ENCODE data around the gene GPR83.

GPR83 gene

GRCh38 chr11:94400839-94401772 lies at the start of gene GPR83:
Gene GPR83 (minus strand): TSS chr11:94401419. CDS start chr11:94401247, 172 bp downstream.
- no peaks in the 10 kb centered on the region for H3K9me3 ChIP-seq (ENCODE audit: low read length)
- peaks cover 10 to 22% of the 10 kb centered on the region in 2 donors for H3K27me3 ChIP-seq (ENCODE audit: control insufficient read depth in 1 of 2, insufficient read depth in 2 of 2, low read length in 2 of 2)
- no peak within 1 kb of the TSS for H3K9ac ChIP-seq (ENCODE audit: low read length)
- H3K27ac ChIP-seq (ENCODE audit: low read depth, low read length), result no peak within 1 kb of the TSS
- H3K4me3 ChIP-seq (ENCODE audit: low read depth in 1 of 2, low read length in 2 of 2), result peak within 1 kb of the TSS in 1 of 2 donors; percentile 32
- H3K4me1 ChIP-seq (ENCODE audit: insufficient read depth, low read length), result no peaks in the 10 kb centered on the region
- H3K36me3 ChIP-seq (ENCODE audit: insufficient read depth, low read length), result no peaks in the 10 kb centered on the region

GRCh38 chr11:94450048-94450447 lies 48.8 kb upstream of the GPR83 start:
- H3K36me3 ChIP-seq (ENCODE audit: insufficient read depth, low read length), result peaks cover 17% of the 10 kb centered on the region

GRCh38 chr11:94449437-94449836 lies 48.2 kb upstream of the GPR83 start:
- H3K4me3 ChIP-seq (ENCODE audit: low read depth in 1 of 2, low read length in 2 of 2), result no peak overlapping the region
- no peak overlapping the region for H3K9ac ChIP-seq (ENCODE audit: low read length)
- H3K27ac ChIP-seq (ENCODE audit: low read depth, low read length), result no peak overlapping the region
- H3K36me3 ChIP-seq (ENCODE audit: insufficient read depth, low read length), result peaks cover 19% of the 10 kb centered on the region
- no peaks in the 10 kb centered on the region for H3K4me1 ChIP-seq (ENCODE audit: insufficient read depth, low read length)
- H3K27me3 ChIP-seq (ENCODE audit: control insufficient read depth in 1 of 2, insufficient read depth in 2 of 2, low read length in 2 of 2), result no peaks in the 10 kb centered on the region
- no peaks in the 10 kb centered on the region for H3K9me3 ChIP-seq (ENCODE audit: low read length)

More at GRCh38 chr11:94450048-94450447, 48.8 kb upstream of the GPR83 start:
- no peaks in the 10 kb centered on the region for H3K4me1 ChIP-seq (ENCODE audit: insufficient read depth, low read length)
- H3K9me3 ChIP-seq (ENCODE audit: low read length), result no peaks in the 10 kb centered on the region
- no peaks in the 10 kb centered on the region for H3K27me3 ChIP-seq (ENCODE audit: control insufficient read depth in 1 of 2, insufficient read depth in 2 of 2, low read length in 2 of 2)
- no peak overlapping the region for H3K9ac ChIP-seq (ENCODE audit: low read length)
- H3K4me3 ChIP-seq (ENCODE audit: low read depth in 1 of 2, low read length in 2 of 2), result no peak overlapping the region
- H3K27ac ChIP-seq (ENCODE audit: low read depth, low read length), result no peak overlapping the region

- H3K36me3 ChIP-seq (ENCODE audit: insufficient read depth, low read length), result peaks cover 19% of the 10 kb centered on the region
- H3K27me3 ChIP-seq (ENCODE audit: control insufficient read depth in 1 of 2, insufficient read depth in 2 of 2, low read length in 2 of 2), result no peaks in the 10 kb centered on the region
- no peak overlapping the region for H3K4me3 ChIP-seq (ENCODE audit: low read depth in 1 of 2, low read length in 2 of 2)
- no peak overlapping the region for H3K27ac ChIP-seq (ENCODE audit: low read depth, low read length)
- H3K9ac ChIP-seq (ENCODE audit: low read length), result no peak overlapping the region
- H3K9me3 ChIP-seq (ENCODE audit: low read length), result no peaks in the 10 kb centered on the region
- no peaks in the 10 kb centered on the region for H3K4me1 ChIP-seq (ENCODE audit: insufficient read depth, low read length)
Observed at GRCh38 chr11:94449029-94449428, 47.8 kb upstream of the GPR83 start.

- Histone ChIP-seq H3K36me3 (ENCODE audit: insufficient read depth, low read length) (peaks cover 27% of the 10 kb centered on the region), H3K27me3 (ENCODE audit: control insufficient read depth in 1 of 2, insufficient read depth in 2 of 2, low read length in 2 of 2) (no peaks in the 10 kb centered on the region), H3K4me1 (ENCODE audit: insufficient read depth, low read length) (no peaks in the 10 kb centered on the region), H3K9ac (ENCODE audit: low read length) (no peak overlapping the region), H3K4me3 (ENCODE audit: low read depth in 1 of 2, low read length in 2 of 2) (no peak overlapping the region), H3K9me3 (ENCODE audit: low read length) (no peaks in the 10 kb centered on the region), H3K27ac (ENCODE audit: low read depth, low read length) (no peak overlapping the region)
Observed at GRCh38 chr11:94447149-94447548, 45.9 kb upstream of the GPR83 start.

GRCh38 chr11:94445641-94446040 lies 44.4 kb upstream of the GPR83 start:
- Histone ChIP-seq H3K9ac (ENCODE audit: low read length) (no peak overlapping the region), H3K4me1 (ENCODE audit: insufficient read depth, low read length) (no peaks in the 10 kb centered on the region), H3K36me3 (ENCODE audit: insufficient read depth, low read length) (peaks cover 32% of the 10 kb centered on the region), H3K27ac (ENCODE audit: low read depth, low read length) (no peak overlapping the region), H3K27me3 (ENCODE audit: control insufficient read depth in 1 of 2, insufficient read depth in 2 of 2, low read length in 2 of 2) (no peaks in the 10 kb centered on the region), H3K9me3 (ENCODE audit: low read length) (no peaks in the 10 kb centered on the region), H3K4me3 (ENCODE audit: low read depth in 1 of 2, low read length in 2 of 2) (no peak overlapping the region)

GRCh38 chr11:94433049-94433448 lies 31.8 kb upstream of the GPR83 start:
- peaks cover 36% of the 10 kb centered on the region for H3K36me3 ChIP-seq (ENCODE audit: insufficient read depth, low read length)
- no peaks in the 10 kb centered on the region for H3K27me3 ChIP-seq (ENCODE audit: control insufficient read depth in 1 of 2, insufficient read depth in 2 of 2, low read length in 2 of 2)
- H3K9ac ChIP-seq (ENCODE audit: low read length), result no peak overlapping the region
- H3K9me3 ChIP-seq (ENCODE audit: low read length), result peaks cover 1% of the 10 kb centered on the region
- no peaks in the 10 kb centered on the region for H3K4me1 ChIP-seq (ENCODE audit: insufficient read depth, low read length)
- H3K27ac ChIP-seq (ENCODE audit: low read depth, low read length), result no peak overlapping the region
- H3K4me3 ChIP-seq (ENCODE audit: low read depth in 1 of 2, low read length in 2 of 2), result no peak overlapping the region

GRCh38 chr11:94424662-94425061 lies 23.4 kb upstream of the GPR83 start:
- peaks cover 27% of the 10 kb centered on the region for H3K36me3 ChIP-seq (ENCODE audit: insufficient read depth, low read length)

GRCh38 chr11:94424011-94424410 lies 22.8 kb upstream of the GPR83 start:
- Histone ChIP-seq H3K4me3 (ENCODE audit: low read depth in 1 of 2, low read length in 2 of 2) (no peak overlapping the region), H3K9ac (ENCODE audit: low read length) (no peak overlapping the region), H3K4me1 (ENCODE audit: insufficient read depth, low read length) (no peaks in the 10 kb centered on the region), H3K27me3 (ENCODE audit: control insufficient read depth in 1 of 2, insufficient read depth in 2 of 2, low read length in 2 of 2) (no peaks in the 10 kb centered on the region), H3K27ac (ENCODE audit: low read depth, low read length) (no peak overlapping the region), H3K9me3 (ENCODE audit: low read length) (peaks cover 3% of the 10 kb centered on the region), H3K36me3 (ENCODE audit: insufficient read depth, low read length) (peaks cover 21% of the 10 kb centered on the region)

More at GRCh38 chr11:94424662-94425061, 23.4 kb upstream of the GPR83 start:
- Histone ChIP-seq H3K9ac (ENCODE audit: low read length) (no peak overlapping the region), H3K4me1 (ENCODE audit: insufficient read depth, low read length) (no peaks in the 10 kb centered on the region), H3K4me3 (ENCODE audit: low read depth in 1 of 2, low read length in 2 of 2) (no peak overlapping the region), H3K9me3 (ENCODE audit: low read length) (peaks cover 3% of the 10 kb centered on the region), H3K27ac (ENCODE audit: low read depth, low read length) (no peak overlapping the region), H3K27me3 (ENCODE audit: control insufficient read depth in 1 of 2, insufficient read depth in 2 of 2, low read length in 2 of 2) (no peaks in the 10 kb centered on the region)

GRCh38 chr11:94423507-94423906 lies 22.3 kb upstream of the GPR83 start:
- Histone ChIP-seq H3K27me3 (ENCODE audit: control insufficient read depth in 1 of 2, insufficient read depth in 2 of 2, low read length in 2 of 2) (no peaks in the 10 kb centered on the region), H3K4me1 (ENCODE audit: insufficient read depth, low read length) (no peaks in the 10 kb centered on the region), H3K9me3 (ENCODE audit: low read length) (peaks cover 3% of the 10 kb centered on the region), H3K4me3 (ENCODE audit: low read depth in 1 of 2, low read length in 2 of 2) (no peak overlapping the region), H3K9ac (ENCODE audit: low read length) (no peak overlapping the region), H3K36me3 (ENCODE audit: insufficient read depth, low read length) (peaks cover 16% of the 10 kb centered on the region), H3K27ac (ENCODE audit: low read depth, low read length) (no peak overlapping the region)

- H3K27ac ChIP-seq (ENCODE audit: low read depth, low read length), result no peak overlapping the region
- no peak overlapping the region for H3K4me3 ChIP-seq (ENCODE audit: low read depth in 1 of 2, low read length in 2 of 2)
- H3K9me3 ChIP-seq (ENCODE audit: low read length), result no peaks in the 10 kb centered on the region
- H3K9ac ChIP-seq (ENCODE audit: low read length), result no peak overlapping the region
- H3K27me3 ChIP-seq (ENCODE audit: control insufficient read depth in 1 of 2, insufficient read depth in 2 of 2, low read length in 2 of 2), result no peaks in the 10 kb centered on the region
- H3K36me3 ChIP-seq (ENCODE audit: insufficient read depth, low read length), result no peaks in the 10 kb centered on the region
- H3K4me1 ChIP-seq (ENCODE audit: insufficient read depth, low read length), result no peaks in the 10 kb centered on the region
Observed at GRCh38 chr11:94418123-94418765, 17.0 kb upstream of the GPR83 start.

All from muscle layer of colon (tissue), 2 donors.